Lung microvascular endothelial cell (primary cell): ENCODE results near the gene DCDC1. TPM values are rescaled to one million over a fixed set of nuclear protein-coding genes. Genes with fewer than 3 reads are reported as not detected.
A peak's percentile ranks its signal among the peaks of the same experiment; 100 is the strongest.

Source experiments
- DNase-seq, 2 donors: peaks; one replicate each; pipeline versions ENCODE4 v3.0.0 to v3.0.0-alpha.2; 2010; ENCODE audit warnings: low read depth in 2 of 2
- total RNA-seq: library from RNA; depleted of rRNA; stranded (reverse); fragments of >200 nt; gene quantifications from 2 replicates; pipeline ENCODE4 v1.2.1, GENCODE V29; 2014

DCDC1 gene
- total RNA-seq, 1 donor from 2014 or later: not detected

DNA sequence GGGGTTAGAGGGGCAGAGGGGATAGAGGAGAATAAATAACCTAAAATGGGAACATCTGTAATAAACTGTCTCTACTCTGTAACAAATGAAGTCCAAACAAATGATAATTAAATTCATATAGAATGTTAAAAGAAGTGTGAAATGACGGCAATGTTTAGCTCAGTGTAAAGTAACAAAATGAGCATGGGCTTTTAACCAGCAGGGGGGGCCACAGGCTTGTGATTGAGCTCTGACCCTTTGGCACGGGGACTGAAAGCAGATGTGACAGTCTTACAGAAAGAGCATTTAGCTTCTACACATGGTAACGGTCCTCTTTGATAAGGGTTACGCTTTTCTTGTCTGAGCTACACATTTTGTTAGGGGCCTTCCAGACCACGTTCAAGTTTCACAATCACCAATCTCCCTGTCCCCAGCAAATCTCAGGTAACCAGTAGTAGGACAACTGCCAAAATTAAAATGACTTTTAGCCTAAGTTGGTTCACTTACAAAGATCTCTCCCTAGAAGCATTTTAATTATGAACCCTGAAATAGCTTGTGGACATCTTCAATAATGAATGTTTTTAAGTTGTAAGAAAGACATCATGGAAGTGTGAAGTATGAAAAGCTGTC is 262.5 kb downstream of the DCDC1 start:
- DNase-seq: peak; percentile 38 to 53

DNA sequence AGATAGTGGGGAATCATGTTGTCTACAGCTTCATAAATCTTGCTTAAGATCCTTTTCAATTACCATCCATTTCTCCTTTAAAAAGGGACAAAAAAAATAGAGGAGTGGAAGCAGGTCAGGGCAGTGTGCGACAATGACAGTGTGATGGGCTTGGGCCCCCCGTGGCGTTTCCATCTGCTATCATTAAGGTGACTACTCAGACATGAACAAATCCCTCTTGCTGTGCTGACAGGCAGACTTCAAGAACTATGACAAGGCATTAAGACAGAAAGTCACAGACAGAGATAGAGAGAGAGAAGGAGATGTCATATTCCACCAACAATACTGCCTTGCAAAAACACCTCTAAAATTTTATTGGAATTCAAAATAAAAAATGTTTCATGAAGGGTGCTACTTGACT is 263.2 kb downstream of the DCDC1 start:
- no peak for DNase-seq

DNA sequence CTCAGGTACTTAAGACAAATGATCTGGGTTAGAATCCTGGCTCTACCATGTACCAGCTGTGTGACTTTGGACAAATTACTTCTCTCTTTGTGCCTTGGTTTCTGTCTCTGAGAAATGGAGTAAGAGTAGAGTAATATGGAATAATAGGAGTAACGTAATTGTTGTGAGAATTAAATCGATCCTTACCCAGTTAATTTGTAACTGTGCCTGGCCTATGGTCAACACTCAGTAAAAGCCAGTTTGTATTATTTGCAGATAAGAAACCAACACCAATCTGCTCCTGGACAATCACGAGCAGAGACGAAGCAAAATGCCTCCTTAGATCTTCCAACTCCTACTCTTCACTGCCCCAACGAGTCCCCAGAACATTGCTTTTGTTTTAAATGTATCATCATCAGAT is 266.7 kb downstream of the DCDC1 start:
- no peak for DNase-seq

DNA sequence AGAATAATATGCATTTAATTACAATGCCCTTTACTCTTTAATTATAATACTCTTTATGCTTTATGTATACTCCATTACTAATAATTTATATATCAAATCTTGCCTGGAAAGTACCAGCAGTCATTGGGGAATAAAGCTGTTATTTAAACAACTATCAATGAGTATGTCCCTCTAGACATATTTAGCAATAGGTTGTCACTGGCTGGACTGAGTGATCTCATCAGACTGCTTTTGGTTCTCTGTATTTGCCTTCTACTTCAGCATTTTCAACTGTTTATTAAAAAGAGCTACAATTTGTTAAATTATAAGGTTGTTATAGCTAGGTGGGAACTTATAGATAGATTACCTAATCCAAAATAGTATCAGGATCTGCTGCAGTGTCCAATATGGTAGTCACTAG is 267.2 kb downstream of the DCDC1 start:
- no peak for DNase-seq

- no peak for DNase-seq
These were observed 273.2 kb downstream of the DCDC1 start for GRCh38 chr11:31096191-31096805.

GRCh38 chr11:31092638-31093037 is 276.9 kb downstream of the DCDC1 start:
- DNase-seq: no peak

DNA sequence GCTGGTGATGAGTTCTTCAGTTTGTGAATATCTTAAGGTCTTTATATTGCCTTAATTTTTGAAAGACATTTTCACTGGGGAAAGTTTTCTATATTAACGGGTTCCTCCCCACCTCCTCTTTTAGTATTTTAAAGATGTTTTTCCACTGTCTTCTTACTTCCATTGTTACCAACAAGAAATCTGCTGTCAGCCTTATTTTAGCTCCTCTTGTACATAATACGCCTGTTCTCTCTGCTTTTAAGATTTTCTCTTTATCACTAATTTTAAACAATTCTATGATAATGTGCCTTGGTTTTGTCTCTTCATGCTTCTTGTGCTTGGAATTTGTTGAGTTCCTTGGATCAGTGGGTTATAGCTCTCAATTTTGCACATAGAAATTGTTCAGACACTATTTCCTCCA is 280.4 kb downstream of the DCDC1 start:
- no peak for DNase-seq

- DNase-seq: no peak
These were observed 299.9 kb downstream of the DCDC1 start for GRCh38 chr11:31069447-31070205.

DNA sequence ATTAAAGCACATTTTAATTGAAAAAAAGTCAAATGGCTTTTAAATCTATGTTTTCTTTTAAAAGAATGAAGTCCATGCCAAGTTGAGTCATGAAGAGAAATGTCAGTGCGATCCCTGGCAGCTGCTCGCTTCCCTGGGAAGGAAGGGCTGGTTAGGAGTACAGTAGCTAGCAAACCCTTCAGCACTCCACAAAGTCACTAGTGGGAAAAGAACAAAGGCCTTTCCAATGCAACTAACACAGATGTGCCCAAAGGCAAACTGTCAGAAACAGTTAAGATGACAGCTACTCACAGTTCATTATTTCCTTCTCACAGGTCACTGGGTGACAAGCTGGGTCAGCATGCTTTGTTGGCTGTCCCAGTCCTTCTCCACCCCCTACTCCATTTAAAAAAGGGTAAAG is 308.7 kb downstream of the DCDC1 start:
- DNase-seq: peak in 1 of 2 donors; percentile 1

GRCh38 chr11:31059529-31059928 is 310.0 kb downstream of the DCDC1 start:
- no peak for DNase-seq

DNA sequence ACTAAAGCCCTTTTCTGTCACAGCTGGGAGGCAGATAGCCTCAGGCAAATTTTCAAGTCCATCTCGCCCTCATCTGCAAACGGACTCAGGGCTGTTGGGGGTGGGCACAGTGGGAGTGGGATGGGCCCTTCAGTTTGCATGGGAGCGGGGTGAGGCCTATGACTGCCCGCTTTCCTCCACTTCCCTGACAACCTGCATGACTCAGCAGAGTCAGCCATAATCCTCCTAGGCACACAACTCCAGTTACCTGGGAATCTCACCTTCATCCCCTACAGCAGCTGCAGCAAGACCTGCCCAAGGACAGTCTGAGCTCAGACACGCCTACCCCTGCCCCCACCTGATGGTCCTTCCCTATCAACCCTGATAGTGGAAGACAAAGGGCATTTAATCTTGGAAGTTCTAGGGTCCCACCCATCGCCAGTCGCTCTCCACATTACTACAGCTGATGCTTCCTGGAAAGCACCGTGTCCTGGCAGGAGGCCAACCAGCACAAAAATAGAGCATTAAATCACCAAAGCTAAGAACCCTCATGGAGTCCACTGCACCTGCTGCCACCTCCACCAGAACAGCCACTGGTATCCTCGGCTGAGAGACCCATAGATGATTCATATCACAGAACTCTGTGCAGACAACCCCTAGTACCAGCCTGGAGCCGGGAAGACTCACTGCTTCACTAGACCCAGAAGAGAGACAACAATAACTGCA is 319.3 kb downstream of the DCDC1 start:
- no peak for DNase-seq

GRCh38 chr11:31045335-31045734 is 324.2 kb downstream of the DCDC1 start:
- peak; percentile 3 to 5 for DNase-seq

DNA sequence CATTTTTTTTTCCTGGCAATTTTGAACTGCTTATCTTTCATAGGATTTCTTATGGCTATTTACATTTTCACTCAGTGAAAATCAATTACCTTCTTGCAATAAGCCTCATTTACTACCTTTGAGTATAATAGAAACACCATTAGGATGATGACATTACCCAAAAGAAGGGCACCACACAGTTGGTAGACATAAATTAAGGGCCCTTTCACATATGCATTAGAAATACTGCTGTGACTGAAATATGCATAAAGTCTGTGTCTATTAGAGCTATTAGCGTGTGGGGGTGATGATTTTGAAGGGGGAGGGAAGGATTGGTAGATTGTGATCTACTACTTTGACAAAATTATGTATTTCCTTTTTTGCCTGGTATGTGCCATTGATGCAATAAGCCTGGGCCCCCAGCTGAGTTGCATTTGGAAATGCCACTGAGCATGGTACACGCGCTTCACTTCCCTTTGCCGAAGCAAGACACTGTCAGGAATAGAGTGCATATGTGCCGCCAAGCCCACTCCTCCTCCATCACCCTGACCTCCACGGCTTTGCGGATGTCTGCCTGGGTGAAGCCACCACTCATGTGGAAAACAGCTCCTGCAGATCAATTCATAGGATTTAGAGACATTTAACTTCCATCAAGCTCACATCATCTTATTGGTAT is 339.3 kb downstream of the DCDC1 start:
- DNase-seq: no peak

- DNase-seq: no peak
These were observed 343.2 kb downstream of the DCDC1 start for GRCh38 chr11:31026315-31026714.

DNA sequence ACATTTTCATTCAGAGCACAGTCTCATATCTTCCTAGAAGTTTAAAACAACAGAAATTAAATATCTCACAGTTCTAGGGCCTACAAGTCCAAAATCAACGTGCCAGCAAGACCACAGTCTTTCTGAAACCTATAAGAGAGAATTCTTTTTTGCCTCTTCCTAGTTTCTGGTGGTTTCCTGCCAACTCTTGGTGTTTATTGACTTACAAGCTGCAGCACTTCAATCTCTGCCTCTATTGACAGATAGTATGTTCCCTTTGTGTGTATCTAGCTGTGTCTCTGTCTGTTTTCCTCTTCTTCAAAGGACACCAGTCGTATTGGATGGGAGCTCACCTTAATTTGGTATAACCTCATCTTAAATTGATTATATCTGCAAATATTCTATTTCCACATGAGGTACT is 347.5 kb downstream of the DCDC1 start:
- no peak for DNase-seq

GRCh38 chr11:31019786-31020185 is 349.8 kb downstream of the DCDC1 start:
- DNase-seq: no peak

DNA sequence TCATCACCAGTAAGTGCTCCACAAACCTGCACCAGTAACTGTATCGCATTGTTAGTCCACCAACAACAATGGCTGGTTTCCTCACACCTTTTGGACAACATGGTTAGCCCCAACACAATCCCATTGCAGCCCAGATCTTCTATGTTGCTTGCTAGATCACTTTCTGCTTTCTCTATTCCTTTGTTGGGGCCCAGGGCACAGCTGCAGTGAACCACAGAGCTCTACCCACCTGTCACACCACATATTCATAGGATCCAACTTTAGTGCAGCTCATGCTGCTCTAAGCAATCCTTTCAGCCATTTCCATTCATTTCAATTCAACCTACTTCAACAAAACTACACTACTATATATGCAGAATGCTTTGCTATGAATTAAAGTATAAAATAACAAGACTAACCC is 364.3 kb downstream of the DCDC1 start:
- DNase-seq: no peak

- no peak for DNase-seq
These were observed 368.1 kb downstream of the DCDC1 start for GRCh38 chr11:31001427-31001826.

GRCh38 chr11:31000381-31000780 is 369.2 kb downstream of the DCDC1 start:
- no peak for DNase-seq

GRCh38 chr11:30992513-30992849 is 377.1 kb downstream of the DCDC1 start:
- DNase-seq: no peak

GRCh38 chr11:30991802-30992512 is 377.6 kb downstream of the DCDC1 start:
- DNase-seq: no peak
